SK-N-SH treated with all-trans-retinoic acid at 6 μM for 48 hours (cell line): ENCODE results near the gene CSRNP3.

Source experiments
- ATAC-seq: fragments of 200-7000 bp; cut with Tn5 transposase; 3 replicates; pipeline ENCODE4 v1.9.1; 2020; ENCODE audit warnings: mild to moderate bottlenecking, moderate library complexity
- ARNTL ChIP-seq: fragments of 450-650 bp; formaldehyde crosslinking; IDR thresholded peaks from 2 replicates; pipeline ENCODE4 v1.5.0; 2020; ENCODE audit warnings: low read depth, mild to moderate bottlenecking, moderate library complexity, borderline replicate concordance
- BACH2 ChIP-seq: fragments of 250-450 bp; sonication (Bioruptor Pico); IDR thresholded peaks from 2 replicates; pipeline ENCODE4 v1.9.0; 2021; ENCODE audit warnings: mild to moderate bottlenecking, borderline replicate concordance
- CSRNP3 ChIP-seq: fragments of 250-450 bp; sonication (Bioruptor Pico); IDR thresholded peaks from 2 replicates; pipeline ENCODE4 v1.5.1; 2021; ENCODE audit warnings: mild to moderate bottlenecking, moderate library complexity
- ESRRG ChIP-seq: fragments of 250-450 bp; sonication (Bioruptor Pico); IDR thresholded peaks from 2 replicates; pipeline ENCODE4 v1.6.1; 2021; ENCODE audit warnings: mild to moderate bottlenecking
- OSR1 ChIP-seq: fragments of 250-450 bp; sonication (Bioruptor Pico); IDR thresholded peaks from 2 replicates; pipeline ENCODE4 v1.8.0; 2022; ENCODE audit warnings: moderate library complexity, mild to moderate bottlenecking, inconsistent platforms
- PATZ1 ChIP-seq: fragments of 250-450 bp; sonication (Bioruptor Pico); IDR thresholded peaks from 2 replicates; pipeline ENCODE4 v1.8.0; 2020; ENCODE audit warnings: mild to moderate bottlenecking, moderate library complexity, borderline replicate concordance
- POU6F1 ChIP-seq: fragments of 250-450 bp; sonication (Bioruptor Pico); IDR thresholded peaks from 2 replicates; pipeline ENCODE4 v1.8.0; 2021; ENCODE audit warnings: low read depth, mild to moderate bottlenecking, moderate library complexity, borderline replicate concordance
- PPARA ChIP-seq: fragments of 250-450 bp; sonication (Bioruptor Pico); IDR thresholded peaks from 2 replicates; pipeline ENCODE4 v1.5.0; 2020; ENCODE audit warnings: mild to moderate bottlenecking, borderline replicate concordance
- SNAI2 ChIP-seq: fragments of 250-450 bp; sonication (Bioruptor Pico); IDR thresholded peaks from 2 replicates; pipeline ENCODE4 v1.5.0; 2020; ENCODE audit warnings: mild to moderate bottlenecking, moderate library complexity
- TCF4 ChIP-seq: fragments of 250-450 bp; sonication (Bioruptor Pico); IDR thresholded peaks from 2 replicates; pipeline ENCODE4 v1.8.0; 2021; ENCODE audit warnings: mild to moderate bottlenecking, moderate library complexity, borderline replicate concordance
- TOX ChIP-seq: fragments of 250-450 bp; sonication (Bioruptor Pico); IDR thresholded peaks from 2 replicates; pipeline ENCODE4 v1.8.0; 2021; ENCODE audit warnings: mild to moderate bottlenecking, moderate library complexity, borderline replicate concordance
- TSHZ2 ChIP-seq: fragments of 250-450 bp; sonication (Bioruptor Pico); IDR thresholded peaks from 2 replicates; pipeline ENCODE4 v1.5.0; 2020; ENCODE audit warnings: mild to moderate bottlenecking, moderate library complexity
- ZFP3 ChIP-seq: fragments of 250-450 bp; sonication (Bioruptor Pico); IDR thresholded peaks from 2 replicates; pipeline ENCODE4 v1.5.0; 2020; ENCODE audit warnings: mild to moderate bottlenecking, moderate library complexity
- ZFP30 ChIP-seq: fragments of 450-650 bp; formaldehyde crosslinking; IDR thresholded peaks from 2 replicates; pipeline ENCODE4 v1.5.0; 2022; ENCODE audit warnings: mild to moderate bottlenecking, moderate library complexity
- ZNF565 ChIP-seq: fragments of 450-650 bp; formaldehyde crosslinking; conservative IDR thresholded peaks from 2 replicates; pipeline ENCODE4 v1.5.0; 2020; ENCODE audit warnings: low read depth, mild to moderate bottlenecking, moderate library complexity
- ZNF70 ChIP-seq: fragments of 450-650 bp; formaldehyde crosslinking; IDR thresholded peaks from 2 replicates; pipeline ENCODE4 v1.5.0; 2020; ENCODE audit warnings: mild to moderate bottlenecking, moderate library complexity
- ZNF8 ChIP-seq: fragments of 450-650 bp; formaldehyde crosslinking; IDR thresholded peaks from 2 replicates; pipeline ENCODE4 v1.5.0; 2020; ENCODE audit warnings: mild to moderate bottlenecking, moderate library complexity

Gene CSRNP3

GRCh38 chr2:165558832-165559231 is 89.3 kb downstream of the CSRNP3 start:
- TF ChIP-seq OSR1 (CRISPR knock-in tag) (no peak), CSRNP3 (CRISPR knock-in tag) (no peak), TOX (CRISPR knock-in tag) (no peak), ZFP3 (CRISPR knock-in tag) (no peak), TSHZ2 (no peak), ZFP30 (CRISPR knock-in tag) (no peak), ESRRG (no peak), PATZ1 (CRISPR knock-in tag) (no peak), PPARA (CRISPR knock-in tag) (no peak), POU6F1 (CRISPR knock-in tag) (no peak), TCF4 (no peak)
- no peak for ATAC-seq

GRCh38 chr2:165560377-165560988 is 91.0 kb downstream of the CSRNP3 start:
- TF ChIP-seq TCF4 (0 out of 2 replicates have a peak, but pooled peaks have one; percentile 18), ESRRG (no peak), ZFP3 (CRISPR knock-in tag) (no peak), ZNF70 (CRISPR knock-in tag) (no peak), CSRNP3 (CRISPR knock-in tag) (no peak), SNAI2 (CRISPR knock-in tag) (no peak), ARNTL (CRISPR knock-in tag) (no peak), OSR1 (CRISPR knock-in tag) (no peak), TSHZ2 (peak; percentile 46; the same call in 1 of the 2 replicates), TOX (CRISPR knock-in tag) (no peak), POU6F1 (CRISPR knock-in tag) (no peak), BACH2 (no peak), ZNF8 (CRISPR knock-in tag) (no peak), PPARA (CRISPR knock-in tag) (no peak), ZNF565 (CRISPR knock-in tag) (no peak)

More at GRCh38 chr2:165560377-165560988, 91.0 kb downstream of the CSRNP3 start:
- peak; percentile 51; the same call in 2 of the 3 replicates for ATAC-seq
